SK-N-SH (cell line): ENCODE data around the gene ARHGEF12. TPM values are rescaled to one million over a fixed set of nuclear protein-coding genes. Genes with fewer than 3 reads are reported as not detected.

ENCODE experiments used
- CTCF ChIA-PET: fragments of 300-600, 350-600 bp; formaldehyde crosslinking; extraction: SDS; loops from one replicate; lab custom pipeline; 2021; lab: Yijun Ruan, JAX
- POLR2A ChIA-PET: fragments of 350-600 bp; sonication (Branson Sonifier 250); formaldehyde crosslinking; extraction: SDS; loops from one replicate; lab custom pipeline; 2020; ENCODE audit warnings: antibody characterized with exemption, inconsistent platforms; lab: Yijun Ruan, JAX
- DNase-seq: peaks from one replicate; pipeline ENCODE4 v3.0.0; 2012
- H2AFZ ChIP-seq: fragments of 200-600 bp; sonication (generic); 2 replicates; pipeline ENCODE4 v1.8.1; 2016; ENCODE audit warnings: antibody characterized with exemption, mild to moderate bottlenecking, low read depth
- H3F3A ChIP-seq: fragments of 200-600 bp; sonication (generic); replicated peaks from 2 replicates; pipeline ENCODE3; 2016; ENCODE audit warnings: antibody characterized with exemption, mild to moderate bottlenecking; ENCODE audit not compliant: insufficient read depth
- H3K27ac ChIP-seq, 2 experiments: fragments of 200-500 bp in 1 of 2; fragments of 200-600 bp in 1 of 2; sonication (Bioruptor generic) in 1 of 2; sonication (generic), shearing (Covaris generic) in 1 of 2; 2 replicates each; pipeline versions ENCODE4 v1.5.1 to v1.6.1; 2014 to 2016; ENCODE audit warnings: low read depth in 2 of 2, inconsistent platforms in 1 of 2, low read length in 1 of 2, mild to moderate bottlenecking in 1 of 2, mixed read lengths in 1 of 2
- H3K27me3 ChIP-seq: fragments of 200-600 bp; sonication (generic), shearing (Covaris generic); 2 replicates; pipeline ENCODE4 v1.6.1; 2016; ENCODE audit warnings: mixed run types; ENCODE audit not compliant: insufficient read depth
- H3K36me3 ChIP-seq, 2 experiments: fragments of 200-500 bp in 1 of 2; fragments of 200-600 bp in 1 of 2; sonication (Bioruptor generic) in 1 of 2; sonication (generic) in 1 of 2; replicated peaks in 1 of 2; 2 replicates each; pipeline versions ENCODE3 to v1.5.1; 2014 to 2016; ENCODE audit warnings: low read length in 1 of 2, mild to moderate bottlenecking in 1 of 2; ENCODE audit not compliant: insufficient read depth in 2 of 2, control insufficient read depth in 1 of 2
- H3K4me1 ChIP-seq, 2 experiments: fragments of 200-500 bp in 1 of 2; fragments of 200-600 bp in 1 of 2; sonication (Bioruptor generic) in 1 of 2; sonication (generic), shearing (Covaris generic) in 1 of 2; 2 replicates each; pipeline versions ENCODE4 v1.5.1 to v1.6.1; 2014 to 2016; ENCODE audit warnings: low read depth in 1 of 2, low read length in 1 of 2, mixed run types in 1 of 2; ENCODE audit not compliant: insufficient read depth in 2 of 2, control insufficient read depth in 1 of 2
- H3K4me2 ChIP-seq: fragments of 200-600 bp; sonication (generic), shearing (Covaris generic); 2 replicates; pipeline ENCODE4 v1.6.1; 2017; ENCODE audit warnings: mixed run types
- H3K4me3 ChIP-seq, 2 experiments: fragments of 200-500 bp in 1 of 2; fragments of 200-600 bp in 1 of 2; sonication (Bioruptor generic) in 1 of 2; sonication (generic), shearing (Covaris generic) in 1 of 2; 2 replicates each; pipeline versions ENCODE4 v1.5.1 to v1.8.1; 2014 to 2016; ENCODE audit warnings: low read depth in 2 of 2, inconsistent platforms in 1 of 2, low read length in 1 of 2, mild to moderate bottlenecking in 1 of 2, mixed read lengths in 1 of 2, moderate library complexity in 1 of 2
- H3K79me2 ChIP-seq: fragments of 200-600 bp; sonication (generic); 2 replicates; pipeline ENCODE4 v1.8.1; 2017; ENCODE audit warnings: mild to moderate bottlenecking; ENCODE audit not compliant: insufficient read depth
- H3K9ac ChIP-seq: fragments of 200-600 bp; sonication (generic); 2 replicates; pipeline ENCODE4 v1.6.1; 2017; ENCODE audit warnings: mixed run types
- H3K9me2 ChIP-seq: fragments of 200-600 bp; sonication (generic); 2 replicates; pipeline ENCODE4 v1.6.1; 2017; ENCODE audit warnings: mixed run types
- H3K9me3 ChIP-seq: fragments of 200-600 bp; sonication (generic); 2 replicates; pipeline ENCODE4 v1.6.1; 2017; ENCODE audit warnings: mixed run types, mild to moderate bottlenecking, moderate library complexity
- H4K20me1 ChIP-seq: fragments of 200-600 bp; sonication (generic); 2 replicates; pipeline ENCODE4 v1.6.1; 2017; ENCODE audit warnings: mild to moderate bottlenecking, mixed run types; ENCODE audit not compliant: insufficient read depth
- CHD2 ChIP-seq: fragments of 150-350 bp; IDR thresholded peaks from 2 replicates; pipeline ENCODE4 v1.6.1; 2018; ENCODE audit warnings: low read length; ENCODE audit not compliant: partially characterized antibody
- EZH2phosphoT487 ChIP-seq: fragments of 200-600 bp; sonication (generic); IDR thresholded peaks from 2 replicates; pipeline ENCODE4 v1.6.1; 2017; ENCODE audit warnings: low read depth, mixed run types, mild to moderate bottlenecking, antibody characterized with exemption, moderate library complexity, borderline replicate concordance
- FOSL2 ChIP-seq: IDR thresholded peaks from 2 replicates; pipeline ENCODE4 v1.4.0; 2012; ENCODE audit warnings: low read depth, mild to moderate bottlenecking, moderate library complexity, borderline replicate concordance
- FOXJ3 ChIP-seq: sonication (generic); formaldehyde crosslinking; IDR thresholded peaks from 2 replicates; pipeline ENCODE4 v1.5.1; 2020; ENCODE audit warnings: mild to moderate bottlenecking, missing genetic modification reagents
- FOXM1 ChIP-seq: IDR thresholded peaks from 2 replicates; pipeline ENCODE4 v1.4.0; 2012; ENCODE audit warnings: low read depth, mild to moderate bottlenecking
- IRF3 ChIP-seq: fragments of 150-350 bp; IDR thresholded peaks from 2 replicates; pipeline ENCODE4 v1.6.1; 2016; ENCODE audit warnings: mild to moderate bottlenecking, low read depth, low read length
- MAX ChIP-seq: IDR thresholded peaks from 2 replicates; pipeline ENCODE4 v1.4.0; 2012; ENCODE audit warnings: low read depth
- REST ChIP-seq: IDR thresholded peaks from 2 replicates; pipeline ENCODE4 v1.6.1; 2012; ENCODE audit warnings: mild to moderate bottlenecking, low read depth, low read length, moderate library complexity
- RFX5 ChIP-seq: IDR thresholded peaks from 2 replicates; pipeline ENCODE4 v1.6.1; 2012; ENCODE audit warnings: mild to moderate bottlenecking, improper control_type of control experiment, low read length
- SIN3A ChIP-seq: IDR thresholded peaks from 2 replicates; pipeline ENCODE4 v1.6.1; 2012; ENCODE audit warnings: low read depth, mild to moderate bottlenecking, low read length, moderate library complexity, borderline replicate concordance
- TAF1 ChIP-seq: IDR thresholded peaks from 2 replicates; pipeline ENCODE4 v1.6.1; 2012; ENCODE audit warnings: low read depth, mild to moderate bottlenecking, low read length, moderate library complexity, borderline replicate concordance
- TCF12 ChIP-seq: IDR thresholded peaks from 2 replicates; pipeline ENCODE4 v1.4.0; 2012
- WGBS: methylation state at CpG from one replicate; pipeline ENCODE4 v1.1.6; 2017; ENCODE audit warnings: low lambda C conversion rate; 5-methylcytosine and 5-hydroxymethylcytosine counted together
- polyA plus RNA-seq, 3 experiments: library from polyadenylated mRNA; depleted of rRNA; stranded (reverse); fragments of >200 nt; gene quantifications; 2 replicates each; pipeline ENCODE4 v1.2.3, GENCODE V29; 2012
- TF ChIP-seq, protein P1 (sequence below): IDR thresholded peaks from 2 replicates; pipeline ENCODE4 v1.4.0; 2012; ENCODE audit warnings: low read depth, borderline replicate concordance
- TF ChIP-seq, protein P2 (sequence below): fragments of 150-350 bp; IDR thresholded peaks from 2 replicates; pipeline ENCODE4 v1.6.1; 2017; ENCODE audit warnings: antibody characterized with exemption, low read length, low read depth, borderline replicate concordance

ARHGEF12 gene
- polyA plus RNA-seq, 1 of the 3 experiments (the other 2 are of a cell fraction): 12.3 TPM

- TF ChIP-seq IRF3 (no peak), RFX5 (no peak), SIN3A (no peak)
Measured at GRCh38 chr11:120441592-120441991, 105.4 kb downstream of the ARHGEF12 start (continued).

GRCh38 chr11:120442031-120442430, 105.8 kb downstream of the ARHGEF12 start:
- CTCF ChIA-PET: interaction anchor here (1.0 kb wide), 1 partner anchor 49 kb away, joined by 3 read pairs; no protein-coding TSS in a partner anchor

More at GRCh38 chr11:120442031-120442430, 105.8 kb downstream of the ARHGEF12 start:
- Histone ChIP-seq H3K27me3 (no peaks in the 10 kb centered on the region), H3K79me2 (no peaks in the 10 kb centered on the region; the same call in 1 of the 2 replicates), H3K27ac (no peak overlapping the region), H3K4me1 (no peaks in the 10 kb centered on the region), H3K9ac (no peak overlapping the region), H3K9me2 (no peaks in the 10 kb centered on the region), H4K20me1 (no peaks in the 10 kb centered on the region), H2AFZ (no peak overlapping the region), H3K36me3 (peaks cover 78 to 88% of the 10 kb centered on the region in 2 experiments), H3K4me2 (no peak overlapping the region), H3F3A (no peaks in the 10 kb centered on the region), H3K4me3 (no peak overlapping the region), H3K9me3 (no peaks in the 10 kb centered on the region)
- WGBS: 95% methylated on average over 3 of the region's 3 CpGs
- TF ChIP-seq, protein P1, sequence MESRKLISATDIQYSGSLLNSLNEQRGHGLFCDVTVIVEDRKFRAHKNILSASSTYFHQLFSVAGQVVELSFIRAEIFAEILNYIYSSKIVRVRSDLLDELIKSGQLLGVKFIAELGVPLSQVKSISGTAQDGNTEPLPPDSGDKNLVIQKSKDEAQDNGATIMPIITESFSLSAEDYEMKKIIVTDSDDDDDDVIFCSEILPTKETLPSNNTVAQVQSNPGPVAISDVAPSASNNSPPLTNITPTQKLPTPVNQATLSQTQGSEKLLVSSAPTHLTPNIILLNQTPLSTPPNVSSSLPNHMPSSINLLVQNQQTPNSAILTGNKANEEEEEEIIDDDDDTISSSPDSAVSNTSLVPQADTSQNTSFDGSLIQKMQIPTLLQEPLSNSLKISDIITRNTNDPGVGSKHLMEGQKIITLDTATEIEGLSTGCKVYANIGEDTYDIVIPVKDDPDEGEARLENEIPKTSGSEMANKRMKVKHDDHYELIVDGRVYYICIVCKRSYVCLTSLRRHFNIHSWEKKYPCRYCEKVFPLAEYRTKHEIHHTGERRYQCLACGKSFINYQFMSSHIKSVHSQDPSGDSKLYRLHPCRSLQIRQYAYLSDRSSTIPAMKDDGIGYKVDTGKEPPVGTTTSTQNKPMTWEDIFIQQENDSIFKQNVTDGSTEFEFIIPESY: no peak
- TF ChIP-seq FOXM1 (no peak), REST (no peak), TAF1 (no peak), CHD2 (no peak), MAX (no peak), SIN3A (no peak), TCF12 (no peak), IRF3 (no peak), FOXJ3 (no peak), FOSL2 (no peak), EZH2phosphoT487 (no peak)
- TF ChIP-seq, protein P2, sequence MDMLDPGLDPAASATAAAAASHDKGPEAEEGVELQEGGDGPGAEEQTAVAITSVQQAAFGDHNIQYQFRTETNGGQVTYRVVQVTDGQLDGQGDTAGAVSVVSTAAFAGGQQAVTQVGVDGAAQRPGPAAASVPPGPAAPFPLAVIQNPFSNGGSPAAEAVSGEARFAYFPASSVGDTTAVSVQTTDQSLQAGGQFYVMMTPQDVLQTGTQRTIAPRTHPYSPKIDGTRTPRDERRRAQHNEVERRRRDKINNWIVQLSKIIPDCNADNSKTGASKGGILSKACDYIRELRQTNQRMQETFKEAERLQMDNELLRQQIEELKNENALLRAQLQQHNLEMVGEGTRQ: no peak
- POLR2A ChIA-PET: no interaction called here
- no peak for DNase-seq
